SKM-1 treated with dmso at 0.1 percent for 144 hours (cell line): ENCODE data around the gene TP53TG3F.
"Not testable (repeated sequence)": the region's sequence is repeated elsewhere in the genome, so short reads cannot be mapped to it uniquely, and the experiment has no call there.

Experiments
- DNase-seq: peaks from one replicate; lab custom pipeline; 2025; ENCODE audit not compliant: unreplicated experiment; lab: John Stamatoyannopoulos, UW

Gene TP53TG3F

GRCh38 chr16:33459312-33459711, at the start of gene TP53TG3F:
Gene TP53TG3F (plus strand): TSS chr16:33459612. CDS start chr16:33459680, 68 bp downstream.
- DNase-seq, result not testable (repeated sequence)

- DNase-seq, result not testable (repeated sequence)
Measured at GRCh38 chr16:33491611-33492010, 32.2 kb downstream of the TP53TG3F start.

- not testable (repeated sequence) for DNase-seq
Measured at GRCh38 chr16:33507231-33507630, 47.8 kb downstream of the TP53TG3F start.

GRCh38 chr16:33509070-33509469, 49.7 kb downstream of the TP53TG3F start:
- DNase-seq, result not testable (repeated sequence)

- not testable (repeated sequence) for DNase-seq
Measured at GRCh38 chr16:33509906-33510305, 50.5 kb downstream of the TP53TG3F start.
